HFF-Myc (cell line): ENCODE results near the gene ARHGEF37.

Source experiments
- DNase-seq: peaks from one replicate; pipeline ENCODE4 v3.0.0-alpha.2; 2011; ENCODE audit warnings: low read depth; ENCODE audit errors: extremely low read depth
- H3K4me3 ChIP-seq: replicated peaks from 2 replicates; pipeline ENCODE4 v1.5.1; 2011; ENCODE audit warnings: low read depth, mild to moderate bottlenecking, control low read depth, low read length
- TF ChIP-seq, protein P1 (sequence below): IDR thresholded peaks from 2 replicates; pipeline ENCODE4 v1.5.1; 2012; ENCODE audit warnings: mild to moderate bottlenecking, low read depth, low read length, control low read depth; ENCODE audit errors: missing control alignments

The ARHGEF37 gene

DNA sequence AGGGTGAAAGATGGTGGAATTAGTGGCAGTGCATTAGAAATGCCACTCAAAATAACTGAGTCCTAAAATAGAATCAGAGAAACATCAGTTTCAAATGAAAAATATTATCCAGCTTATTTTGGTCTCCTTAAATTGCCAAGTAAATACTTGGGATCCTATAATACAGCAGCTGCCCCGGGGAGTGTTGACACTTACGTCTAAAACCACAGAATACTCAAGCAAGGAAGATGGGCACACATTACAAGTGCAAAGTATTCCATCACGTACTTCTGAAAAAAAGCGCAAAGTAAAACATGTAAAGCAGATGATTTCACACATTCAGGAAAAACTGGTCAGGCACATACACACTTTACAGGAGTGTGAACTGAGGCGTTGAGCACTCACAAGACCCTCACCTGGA, 2.4 kb upstream of the ARHGEF37 start:
- DNase-seq, result no peak
- TF ChIP-seq, protein P1, sequence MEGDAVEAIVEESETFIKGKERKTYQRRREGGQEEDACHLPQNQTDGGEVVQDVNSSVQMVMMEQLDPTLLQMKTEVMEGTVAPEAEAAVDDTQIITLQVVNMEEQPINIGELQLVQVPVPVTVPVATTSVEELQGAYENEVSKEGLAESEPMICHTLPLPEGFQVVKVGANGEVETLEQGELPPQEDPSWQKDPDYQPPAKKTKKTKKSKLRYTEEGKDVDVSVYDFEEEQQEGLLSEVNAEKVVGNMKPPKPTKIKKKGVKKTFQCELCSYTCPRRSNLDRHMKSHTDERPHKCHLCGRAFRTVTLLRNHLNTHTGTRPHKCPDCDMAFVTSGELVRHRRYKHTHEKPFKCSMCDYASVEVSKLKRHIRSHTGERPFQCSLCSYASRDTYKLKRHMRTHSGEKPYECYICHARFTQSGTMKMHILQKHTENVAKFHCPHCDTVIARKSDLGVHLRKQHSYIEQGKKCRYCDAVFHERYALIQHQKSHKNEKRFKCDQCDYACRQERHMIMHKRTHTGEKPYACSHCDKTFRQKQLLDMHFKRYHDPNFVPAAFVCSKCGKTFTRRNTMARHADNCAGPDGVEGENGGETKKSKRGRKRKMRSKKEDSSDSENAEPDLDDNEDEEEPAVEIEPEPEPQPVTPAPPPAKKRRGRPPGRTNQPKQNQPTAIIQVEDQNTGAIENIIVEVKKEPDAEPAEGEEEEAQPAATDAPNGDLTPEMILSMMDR, result no peak
- no peak overlapping the region for H3K4me3 ChIP-seq

DNA sequence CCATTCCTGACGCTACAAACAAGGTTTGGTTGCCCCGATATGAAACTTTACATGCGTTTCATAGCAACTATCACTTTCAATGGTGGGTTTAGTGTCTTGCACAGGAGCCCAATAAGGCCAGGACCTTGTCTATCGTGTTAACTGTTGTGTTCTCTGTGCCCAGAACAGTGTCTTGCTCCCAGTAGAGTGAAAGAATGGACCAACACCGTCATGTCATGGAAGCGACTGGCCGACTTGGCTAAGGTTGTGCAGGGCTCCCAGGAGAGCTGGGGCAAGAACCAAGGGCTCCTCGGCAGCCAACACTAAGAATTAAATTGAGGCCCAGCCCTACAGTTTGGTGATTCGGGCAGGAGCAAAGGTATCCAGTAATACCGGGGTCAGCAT, 498 bp upstream of the ARHGEF37 start:
- peak overlapping the region; percentile 40 for H3K4me3 ChIP-seq
- no peak for DNase-seq

GRCh38 chr5:149581931-149582768, 852 bp downstream of the ARHGEF37 start:
- H3K4me3 ChIP-seq, result no peak overlapping the region
- DNase-seq, result no peak
- TF ChIP-seq, protein P1, result no peak

More for the DNA sequence above, 498 bp upstream of the ARHGEF37 start:
- TF ChIP-seq, protein P1, result no peak

DNA sequence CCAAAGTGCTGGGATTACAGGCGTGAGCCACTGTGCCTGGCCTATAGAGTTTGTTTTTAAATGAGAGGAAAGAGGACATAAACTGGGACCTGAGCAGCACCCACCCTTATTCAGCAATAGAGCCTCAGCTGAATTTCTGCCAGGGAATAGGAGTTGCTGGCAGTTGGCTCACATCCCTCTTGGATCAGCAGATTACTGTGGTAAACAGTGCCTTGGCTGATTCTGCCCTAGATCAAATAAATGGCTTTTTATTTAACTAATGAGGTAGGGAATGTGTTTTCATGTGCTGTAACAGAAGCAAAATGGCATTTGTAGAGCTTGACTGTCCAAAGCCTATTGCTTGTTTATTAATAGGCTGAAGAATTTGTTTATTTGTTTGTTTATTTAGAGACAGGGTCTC, 2.1 kb downstream of the ARHGEF37 start:
- DNase-seq, result no peak
- TF ChIP-seq, protein P1, result no peak
- no peak overlapping the region for H3K4me3 ChIP-seq

- DNase-seq, result no peak
- TF ChIP-seq, protein P1, result no peak
- no peak overlapping the region for H3K4me3 ChIP-seq
These were observed 2.8 kb downstream of the ARHGEF37 start for GRCh38 chr5:149584121-149584520.

GRCh38 chr5:149585910-149586309, 4.6 kb downstream of the ARHGEF37 start:
- TF ChIP-seq, protein P1, result no peak
- DNase-seq, result no peak
- H3K4me3 ChIP-seq, result no peak overlapping the region
